Measurements from ENCODE around the gene ACBD4. TPM values are rescaled to one million over a fixed set of nuclear protein-coding genes. Genes with fewer than 3 reads are reported as not detected.

ACBD4 gene
- total and polyA plus RNA-seq, 7 experiments from 2014 or later = 12.3 to 59.5 (median 19.8) TPM

DNA sequence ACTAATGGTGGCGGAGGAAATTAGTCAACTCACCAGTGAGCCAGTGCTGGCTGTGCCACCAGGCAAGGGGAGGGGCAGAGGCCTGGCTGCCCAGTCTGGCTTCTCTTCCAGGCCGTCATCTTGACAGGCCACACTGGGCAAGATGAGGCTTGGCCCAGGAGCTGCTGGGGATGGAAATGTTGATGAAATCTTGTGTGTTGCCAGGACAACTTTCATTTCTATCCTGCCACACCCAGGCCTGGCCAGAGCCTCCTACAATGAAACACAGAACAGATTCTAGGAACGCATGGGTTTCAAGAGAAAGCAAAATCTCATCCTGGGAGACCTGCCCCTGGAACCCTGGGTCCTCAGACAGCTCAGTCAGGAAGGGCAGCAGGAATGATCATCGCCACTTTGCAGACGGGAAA lies 35.4 kb downstream of the ACBD4 start:
- intact Hi-C loops (cut with micrococcal nuclease) = no loop called here
- Histone ChIP-seq H3K9me3 (ENCODE audit: control insufficient read depth in 2 of 3, low read length in 3 of 3) (no peaks in the 10 kb centered on the region), H3K36me3 (ENCODE audit: control insufficient read depth in 2 of 3, insufficient read depth in 3 of 3, low read length in 3 of 3) (no peaks in the 10 kb centered on the region), H3K4me1 (ENCODE audit: control insufficient read depth in 2 of 2, insufficient read depth in 2 of 2, low read length in 2 of 2) (peaks cover 7 to 14% of the 10 kb centered on the region in 2 donors), H3K4me3 (ENCODE audit: low read length) (no peak overlapping the region), H3K27ac (ENCODE audit: low read depth, low read length) (peak overlapping the region; percentile 63), H3K27me3 (ENCODE audit: control insufficient read depth in 2 of 2, insufficient read depth in 2 of 2, low read length in 2 of 2) (no peaks in the 10 kb centered on the region)
- peak; percentile 71 for ATAC-seq
- CTCF ChIA-PET = interaction anchor here (0.9 to 3.1 kb wide), 2 partner anchors 8 to 27 kb away, joined by 3 to 13 read pairs; no protein-coding TSS in a partner anchor
- no peaks in the 10 kb centered on the region for H3K27me3 Mint-ChIP-seq
- POLR2A ChIA-PET = interaction anchor here (1.1 to 3.7 kb wide), 3 partner anchors 8 to 27 kb away, joined by 5 to 73 read pairs (median 62); partner anchors contain the start of genes HEXIM1 and HEXIM2
- H3K27ac Mint-ChIP-seq = peak overlapping the region in 8 of 9 donors; percentile 15 to 97 (median 68)
- peaks cover 0 to 3% (median 0%) of the 10 kb centered on the region in 5 donors for H3K36me3 Mint-ChIP-seq
- H3K9me3 Mint-ChIP-seq = no peaks in the 10 kb centered on the region
- H3K4me1 Mint-ChIP-seq = peaks cover 8 to 31% (median 24%) of the 10 kb centered on the region in 7 donors
- peak overlapping the region in 4 of 10 donors; percentile 47 to 95 (median 66) for H3K4me3 Mint-ChIP-seq
- DNase-seq = no peak

DNA sequence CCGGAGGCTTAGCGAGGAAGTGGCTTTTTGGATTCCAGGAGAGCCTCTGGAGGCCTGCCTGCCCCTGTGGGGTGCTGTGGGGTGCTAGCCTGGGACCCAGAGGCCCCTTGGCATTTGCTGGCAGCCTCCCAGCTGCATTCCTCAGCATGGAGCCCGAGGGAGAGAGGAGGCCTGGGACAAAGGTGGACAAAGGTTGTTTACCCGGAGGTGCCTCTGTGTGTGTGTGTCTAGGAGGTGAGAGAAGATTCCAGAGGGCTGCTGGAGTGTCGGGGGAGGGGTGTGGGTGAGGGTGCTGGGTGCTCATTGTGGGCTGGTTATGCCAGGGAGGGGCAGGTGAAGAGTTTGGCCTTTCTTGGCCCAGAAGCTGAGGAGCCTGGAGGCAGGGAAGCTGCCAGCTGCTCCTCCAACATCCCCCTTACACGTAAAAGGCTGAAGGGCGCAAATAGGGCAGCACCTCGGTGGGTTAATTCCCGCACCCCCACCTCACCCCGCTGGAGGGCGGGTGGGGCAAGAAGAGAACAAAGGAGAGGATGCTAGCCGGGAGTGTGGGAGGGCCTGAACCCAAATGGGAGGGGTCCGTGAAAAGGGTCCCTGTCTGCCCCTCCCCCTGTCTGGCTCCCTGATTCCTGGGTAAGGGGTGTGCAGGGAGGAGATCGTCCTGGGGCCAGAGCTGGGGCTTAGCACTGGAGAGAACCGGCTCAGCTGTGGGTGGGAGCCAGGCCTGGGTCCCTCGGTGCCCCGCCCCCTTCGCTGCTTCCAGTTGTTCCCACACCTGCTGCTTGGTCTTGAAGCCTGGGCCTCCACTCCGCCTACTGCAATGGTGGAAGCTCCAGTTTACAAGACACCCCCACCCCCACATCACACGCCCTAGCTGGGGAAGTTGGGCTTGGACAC lies 36.1 kb downstream of the ACBD4 start:
- no peak for ATAC-seq
- peak overlapping the region; percentile 63 for H3K27ac ChIP-seq (ENCODE audit: low read depth, low read length)
- no peaks in the 10 kb centered on the region for H3K9me3 Mint-ChIP-seq

DNA sequence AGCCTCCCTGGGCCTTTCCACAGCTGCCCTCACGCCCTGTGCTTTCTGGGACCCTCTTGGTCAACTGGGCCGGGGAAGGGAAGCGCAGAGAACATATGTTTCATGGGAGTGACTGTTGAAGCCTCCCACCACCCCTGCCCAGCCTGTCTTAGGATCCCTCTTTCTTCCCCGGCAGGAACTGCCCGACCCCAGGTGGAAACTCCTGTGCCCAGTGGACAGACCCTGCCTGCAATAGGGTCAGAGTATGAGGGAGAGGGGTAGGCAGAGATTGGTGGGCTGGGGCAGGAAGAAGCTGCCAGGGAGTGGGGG lies 36.7 kb downstream of the ACBD4 start:
- Mint-ChIP-seq H3K27me3 (no peaks in the 10 kb centered on the region), H3K4me1 (peaks cover 8 to 31% (median 24%) of the 10 kb centered on the region in 7 donors), H3K36me3 (no peaks in the 10 kb centered on the region), H3K9me3 (no peaks in the 10 kb centered on the region), H3K4me3 (peak overlapping the region in 9 of 10 donors; percentile 16 to 95 (median 82)), H3K27ac (peak overlapping the region in 8 of 9 donors; percentile 38 to 97 (median 80))
- POLR2A ChIA-PET = interaction anchor here (0.9 to 3.7 kb wide), 11 partner anchors 10 to 144 kb away, joined by 3 to 73 read pairs (median 7); partner anchors contain the start of genes ACBD4, HEXIM1 and HEXIM2
- no peak for DNase-seq
- Histone ChIP-seq H3K9me3 (ENCODE audit: control insufficient read depth in 2 of 3, low read length in 3 of 3) (no peaks in the 10 kb centered on the region), H3K4me3 (ENCODE audit: low read length) (peak overlapping the region; percentile 65), H3K36me3 (ENCODE audit: control insufficient read depth in 2 of 3, insufficient read depth in 3 of 3, low read length in 3 of 3) (no peaks in the 10 kb centered on the region), H3K27me3 (ENCODE audit: control insufficient read depth in 2 of 2, insufficient read depth in 2 of 2, low read length in 2 of 2) (no peaks in the 10 kb centered on the region), H3K27ac (ENCODE audit: low read depth, low read length) (peak overlapping the region; percentile 63), H3K4me1 (ENCODE audit: control insufficient read depth in 2 of 2, insufficient read depth in 2 of 2, low read length in 2 of 2) (peaks cover 7 to 14% of the 10 kb centered on the region in 2 donors)
- ATAC-seq = no peak
- intact Hi-C loops (cut with micrococcal nuclease) = loop anchor here (1.0 to 2.0 kb wide), 4 partner anchors 11 to 51 kb away; partner anchors contain the start of gene HEXIM2 (in 2 of the 2)
- CTCF ChIA-PET = interaction anchor here (0.9 to 3.1 kb wide), 5 partner anchors 10 to 114 kb away, joined by 3 to 20 read pairs (median 13); partner anchors contain the start of genes ACBD4 and HEXIM2

More for the DNA sequence above, 36.1 kb downstream of the ACBD4 start:
- intact Hi-C loops (cut with micrococcal nuclease) = loop anchor here (1.0 to 2.0 kb wide), 4 partner anchors 10 to 51 kb away; partner anchors contain the start of gene HEXIM2 (in 2 of the 2)
- Histone ChIP-seq H3K4me3 (ENCODE audit: low read length) (no peak overlapping the region), H3K4me1 (ENCODE audit: control insufficient read depth in 2 of 2, insufficient read depth in 2 of 2, low read length in 2 of 2) (peaks cover 7 to 14% of the 10 kb centered on the region in 2 donors), H3K9me3 (ENCODE audit: control insufficient read depth in 2 of 3, low read length in 3 of 3) (no peaks in the 10 kb centered on the region), H3K36me3 (ENCODE audit: control insufficient read depth in 2 of 3, insufficient read depth in 3 of 3, low read length in 3 of 3) (no peaks in the 10 kb centered on the region), H3K27me3 (ENCODE audit: control insufficient read depth in 2 of 2, insufficient read depth in 2 of 2, low read length in 2 of 2) (no peaks in the 10 kb centered on the region)
- ChIA-PET POLR2A (interaction anchor here (1.1 to 3.7 kb wide), 8 partner anchors 9 to 54 kb away, joined by 4 to 73 read pairs (median 8); partner anchors contain the start of genes ACBD4, HEXIM1 and HEXIM2), CTCF (interaction anchor here (0.9 to 3.1 kb wide), 4 partner anchors 10 to 36 kb away, joined by 3 to 20 read pairs (median 15); partner anchors contain the start of genes ACBD4 and HEXIM2)
- no peak for DNase-seq
- Mint-ChIP-seq H3K4me3 (peak overlapping the region in 8 of 10 donors; percentile 47 to 95 (median 80)), H3K27ac (peak overlapping the region; percentile 15 to 97 (median 89)), H3K36me3 (no peaks in the 10 kb centered on the region), H3K4me1 (peaks cover 8 to 31% (median 24%) of the 10 kb centered on the region in 7 donors), H3K27me3 (no peaks in the 10 kb centered on the region)

DNA sequence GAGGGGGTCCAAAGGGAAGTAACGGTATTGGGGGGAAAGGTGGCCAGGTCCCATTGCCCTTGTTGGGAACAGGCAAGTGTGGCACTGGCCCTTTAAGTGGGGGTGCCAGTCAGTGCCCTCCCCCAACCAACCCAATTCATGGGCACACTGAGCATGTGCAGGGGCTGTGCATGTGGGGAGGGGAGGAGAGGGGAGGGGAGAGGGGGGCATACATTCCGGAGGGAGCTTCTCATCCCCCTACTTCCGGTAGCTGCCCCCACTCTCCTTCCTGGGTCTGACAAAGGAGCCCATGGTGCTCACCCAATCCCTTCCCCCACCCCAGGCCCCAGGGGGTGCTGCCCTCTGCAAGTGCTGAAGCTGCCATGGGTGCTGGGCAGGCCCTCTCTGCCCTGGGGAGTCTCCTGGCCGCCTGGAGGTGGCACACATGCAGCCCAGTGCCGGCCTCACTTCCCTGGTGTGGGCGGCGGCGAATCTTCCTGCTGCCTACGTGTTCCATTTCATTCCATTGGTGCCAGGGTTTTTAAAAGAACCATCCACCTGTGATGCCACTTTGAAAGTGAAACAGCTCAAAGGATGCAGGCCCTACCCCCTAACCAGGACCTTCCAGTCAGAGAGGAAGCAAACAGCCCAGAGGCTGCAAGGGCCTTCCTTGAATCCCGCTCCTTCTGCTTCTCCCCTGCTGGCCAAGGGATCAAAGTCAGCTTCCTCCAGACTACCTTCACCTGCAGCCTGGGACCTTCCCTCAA lies 37.2 kb downstream of the ACBD4 start:
- Histone ChIP-seq H3K27me3 (ENCODE audit: control insufficient read depth in 2 of 2, insufficient read depth in 2 of 2, low read length in 2 of 2) (no peaks in the 10 kb centered on the region), H3K4me1 (ENCODE audit: control insufficient read depth in 2 of 2, insufficient read depth in 2 of 2, low read length in 2 of 2) (peaks cover 7 to 14% of the 10 kb centered on the region in 2 donors), H3K36me3 (ENCODE audit: control insufficient read depth in 2 of 3, insufficient read depth in 3 of 3, low read length in 3 of 3) (no peaks in the 10 kb centered on the region), H3K4me3 (ENCODE audit: low read length) (peak overlapping the region; percentile 65), H3K9me3 (ENCODE audit: control insufficient read depth in 2 of 3, low read length in 3 of 3) (no peaks in the 10 kb centered on the region), H3K27ac (ENCODE audit: low read depth, low read length) (peak overlapping the region; percentile 63)
- H3K4me3 Mint-ChIP-seq = peak overlapping the region; percentile 71 to 95 (median 86)
- H3K27ac Mint-ChIP-seq = peak overlapping the region; percentile 63 to 98 (median 94)
- H3K9me3 Mint-ChIP-seq = no peaks in the 10 kb centered on the region
- peaks cover 8 to 31% (median 24%) of the 10 kb centered on the region in 7 donors for H3K4me1 Mint-ChIP-seq
- intact Hi-C loops (cut with micrococcal nuclease) = loop anchor here (1.0 to 2.0 kb wide), 4 partner anchors 11 to 50 kb away; partner anchors contain the start of gene HEXIM2 (in 2 of the 2)
- peak in 8 of 9 donors; percentile 45 to 61 (median 55) for DNase-seq
- ChIA-PET CTCF (interaction anchor here (0.9 to 3.1 kb wide), 7 partner anchors 11 to 114 kb away, joined by 3 to 20 read pairs (median 3); partner anchors contain the start of genes ACBD4 and HEXIM2), POLR2A (interaction anchor here (0.7 to 3.7 kb wide), 15 partner anchors 10 to 143 kb away, joined by 3 to 73 read pairs (median 6); partner anchors contain the start of genes ACBD4, FMNL1, HEXIM1 and HEXIM2)
- H3K27me3 Mint-ChIP-seq = no peaks in the 10 kb centered on the region
- no peaks in the 10 kb centered on the region for H3K36me3 Mint-ChIP-seq
- peak; percentile 79 for ATAC-seq

DNA sequence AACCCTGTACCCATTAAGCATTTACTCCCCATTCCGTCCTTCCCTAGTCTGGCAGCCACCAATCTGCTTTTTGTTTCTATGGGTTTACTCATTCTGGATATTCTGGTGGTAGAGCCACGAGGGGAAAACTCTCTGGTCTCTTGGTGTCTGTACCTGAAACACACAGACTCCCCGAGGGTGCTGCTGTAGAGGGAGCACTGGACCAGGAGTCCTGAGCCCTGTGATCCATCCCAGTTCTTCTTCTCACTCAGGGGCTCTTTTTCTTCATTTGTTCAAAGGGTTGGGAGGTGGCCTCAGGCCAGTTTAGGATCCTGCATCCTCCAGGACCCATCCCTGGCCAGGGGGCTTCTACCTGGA lies 40.2 kb downstream of the ACBD4 start:
- Histone ChIP-seq H3K27ac (ENCODE audit: low read depth, low read length) (no peak overlapping the region), H3K4me3 (ENCODE audit: low read length) (no peak overlapping the region), H3K36me3 (ENCODE audit: control insufficient read depth in 2 of 3, insufficient read depth in 3 of 3, low read length in 3 of 3) (no peaks in the 10 kb centered on the region), H3K4me1 (ENCODE audit: control insufficient read depth in 2 of 2, insufficient read depth in 2 of 2, low read length in 2 of 2) (peaks cover 7 to 14% of the 10 kb centered on the region in 2 donors), H3K9me3 (ENCODE audit: control insufficient read depth in 2 of 3, low read length in 3 of 3) (no peaks in the 10 kb centered on the region), H3K27me3 (ENCODE audit: control insufficient read depth in 2 of 2, insufficient read depth in 2 of 2, low read length in 2 of 2) (no peaks in the 10 kb centered on the region)
- no peak overlapping the region for H3K4me3 Mint-ChIP-seq
- no peaks in the 10 kb centered on the region for H3K9me3 Mint-ChIP-seq
- peak overlapping the region in 1 of 9 donors; percentile 35 for H3K27ac Mint-ChIP-seq
- ATAC-seq (no peak), DNase-seq (no peak)
- intact Hi-C loops (cut with micrococcal nuclease) = no loop called here
- no peaks in the 10 kb centered on the region for H3K27me3 Mint-ChIP-seq
- H3K4me1 Mint-ChIP-seq = peaks cover 6 to 29% (median 22%) of the 10 kb centered on the region in 7 donors
- no peaks in the 10 kb centered on the region for H3K36me3 Mint-ChIP-seq
- CTCF ChIA-PET = no interaction called here
- POLR2A ChIA-PET = interaction anchor here (0.6 to 1.8 kb wide), 2 partner anchors 14 to 839 kb away, joined by 4 to 6 read pairs; partner anchors contain the start of gene HEXIM2

DNA sequence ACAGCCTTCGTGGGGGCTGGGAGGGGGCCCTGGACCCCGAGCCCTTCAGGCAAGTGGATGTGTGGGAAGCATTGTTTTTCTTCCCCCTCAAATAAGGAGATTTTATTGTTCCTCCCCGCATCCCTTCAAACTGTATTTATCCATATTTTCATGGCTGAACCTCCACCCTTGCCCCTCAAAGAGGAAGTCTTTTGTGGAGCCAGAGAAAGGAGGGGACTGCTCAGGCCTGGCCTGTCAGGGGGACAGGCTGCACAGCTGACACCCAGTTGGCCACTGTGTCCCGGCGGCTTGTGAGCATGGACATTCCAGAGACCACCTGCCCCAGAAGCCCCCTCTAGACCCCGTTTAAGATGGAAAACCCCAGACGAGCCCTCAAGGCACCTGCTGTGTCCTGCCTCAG lies 42.1 kb downstream of the ACBD4 start:
- H3K4me3 ChIP-seq (ENCODE audit: low read length) = no peak overlapping the region
- Mint-ChIP-seq H3K4me1 (peaks cover 0 to 11% (median 8%) of the 10 kb centered on the region in 7 donors), H3K4me3 (no peak overlapping the region), H3K9me3 (no peaks in the 10 kb centered on the region), H3K27ac (no peak overlapping the region), H3K36me3 (no peaks in the 10 kb centered on the region), H3K27me3 (no peaks in the 10 kb centered on the region)
- H3K9me3 ChIP-seq (ENCODE audit: control insufficient read depth in 2 of 3, low read length in 3 of 3) = no peaks in the 10 kb centered on the region
- POLR2A ChIA-PET = no interaction called here
- no peak overlapping the region for H3K27ac ChIP-seq (ENCODE audit: low read depth, low read length)
- DNase-seq (no peak), ATAC-seq (no peak)
- H3K27me3 ChIP-seq (ENCODE audit: control insufficient read depth in 2 of 2, insufficient read depth in 2 of 2, low read length in 2 of 2) = no peaks in the 10 kb centered on the region
- intact Hi-C loops (cut with micrococcal nuclease) = no loop called here
- H3K36me3 ChIP-seq (ENCODE audit: control insufficient read depth in 2 of 3, insufficient read depth in 3 of 3, low read length in 3 of 3) = no peaks in the 10 kb centered on the region
- CTCF ChIA-PET = interaction anchor here (0.6 kb wide), 1 partner anchor 42 kb away, joined by 3 read pairs; no protein-coding TSS in a partner anchor
- peaks cover 0 to 1% of the 10 kb centered on the region in 2 donors for H3K4me1 ChIP-seq (ENCODE audit: control insufficient read depth in 2 of 2, insufficient read depth in 2 of 2, low read length in 2 of 2)
